ENCODE measurements around the gene SLC36A3.
A peak's percentile ranks its signal among the peaks of the same experiment; 100 is the strongest.
"Not testable (repeated sequence)": the region's sequence is repeated elsewhere in the genome, so short reads cannot be mapped to it uniquely, and the experiment has no call there.

Gene SLC36A3

GRCh38 chr5:151303666-151304065, at the start of gene SLC36A3:
Gene SLC36A3 (minus strand): TSS chr5:151303766. CDS start chr5:151303354, 412 bp downstream.
- DNase-seq (ENCODE audit: low read depth): no peak

GRCh38 chr5:151351671-151352070, 48.1 kb upstream of the SLC36A3 start:
- DNase-seq (ENCODE audit: low read depth): no peak

GRCh38 chr5:151348789-151349188, 45.2 kb upstream of the SLC36A3 start:
- no peak for DNase-seq (ENCODE audit: low read depth)

- DNase-seq (ENCODE audit: low read depth): no peak
These were observed 43.8 kb upstream of the SLC36A3 start, which contains the start of gene SLC36A2 for GRCh38 chr5:151347369-151347768. Gene SLC36A2 (minus strand): TSS chr5:151347559. CDS start chr5:151347460, 99 bp downstream.

- DNase-seq (ENCODE audit: low read depth): no peak
These were observed 42.4 kb upstream of the SLC36A3 start for GRCh38 chr5:151345808-151346478.

DNA sequence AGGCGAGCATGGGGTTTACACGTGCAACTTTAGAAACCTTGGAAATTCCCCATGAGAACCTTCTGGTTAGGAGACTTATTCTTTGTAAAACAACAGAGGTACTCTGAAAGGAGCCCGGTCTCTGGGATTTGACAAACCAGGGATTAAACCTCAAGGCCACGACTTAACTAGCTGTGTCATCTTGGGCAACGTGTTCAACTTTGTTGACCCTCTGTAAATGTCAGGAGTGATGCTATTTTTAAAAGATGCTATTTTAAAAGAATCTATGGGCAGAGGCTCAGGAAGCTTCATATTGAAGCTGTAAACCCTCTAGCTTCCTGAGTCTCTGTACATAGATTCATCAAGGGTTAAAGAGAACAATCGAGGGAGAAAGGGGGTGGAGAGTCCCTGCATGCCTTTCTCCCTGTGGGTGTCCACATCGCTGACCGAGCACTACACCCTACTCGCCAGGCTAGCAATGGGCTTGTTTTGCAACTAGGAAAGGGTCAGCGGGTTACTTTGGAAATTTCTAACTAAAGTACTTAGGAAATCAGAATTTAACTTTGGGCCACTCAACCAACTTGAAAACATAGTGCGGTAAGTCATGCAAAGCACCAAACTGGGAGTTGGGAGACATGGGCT, 41.7 kb upstream of the SLC36A3 start:
- DNase-seq (ENCODE audit: low read depth): no peak

- DNase-seq (ENCODE audit: low read depth): no peak
These were observed 40.5 kb upstream of the SLC36A3 start for GRCh38 chr5:151344088-151344487.

- DNase-seq (ENCODE audit: low read depth): no peak
These were observed 36.4 kb upstream of the SLC36A3 start for GRCh38 chr5:151340004-151340403.

- DNase-seq (ENCODE audit: low read depth): no peak
These were observed 35.2 kb upstream of the SLC36A3 start for GRCh38 chr5:151338734-151339133.

DNA sequence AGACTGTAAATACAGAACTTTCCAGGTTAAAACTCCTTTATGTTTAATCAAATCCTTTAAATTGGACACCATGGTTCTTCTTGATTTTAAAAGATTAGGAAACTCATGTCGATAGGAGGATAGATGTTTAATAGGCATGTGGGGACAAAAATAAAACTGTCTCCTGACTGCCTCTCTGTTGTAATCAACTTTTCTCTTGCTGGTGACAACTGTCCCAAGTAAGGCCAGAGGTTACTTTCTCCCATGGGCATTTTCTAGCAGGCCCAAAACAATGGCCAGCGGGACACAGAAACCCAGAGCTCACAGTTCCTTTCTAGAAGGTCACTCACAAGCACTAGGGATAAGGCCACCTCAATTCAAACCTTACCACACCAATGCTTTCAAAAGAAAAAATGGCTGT, 29.3 kb upstream of the SLC36A3 start:
- no peak for DNase-seq (ENCODE audit: low read depth)

GRCh38 chr5:151328734-151329133, 25.2 kb upstream of the SLC36A3 start:
- no peak for DNase-seq (ENCODE audit: low read depth)

DNA sequence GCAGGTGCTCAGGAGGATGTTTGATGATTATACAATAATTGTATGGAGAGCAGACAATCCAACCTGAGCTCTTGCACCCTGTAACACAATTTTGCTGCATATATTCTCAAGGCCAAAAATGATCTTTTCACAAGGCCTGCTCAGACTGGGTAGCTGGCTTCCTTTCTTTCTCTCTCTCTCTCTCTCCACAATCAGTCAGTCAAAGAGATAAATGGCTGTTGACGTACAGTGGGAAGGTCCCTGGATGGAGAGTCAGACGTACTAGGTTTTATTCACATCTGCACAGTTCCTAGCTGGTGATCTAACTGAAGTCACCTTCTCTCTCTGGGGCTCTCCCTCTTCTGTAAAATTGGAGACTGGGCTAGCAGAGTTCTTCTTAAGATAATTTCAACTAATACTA, 24.0 kb upstream of the SLC36A3 start:
- no peak for DNase-seq (ENCODE audit: low read depth)

DNA sequence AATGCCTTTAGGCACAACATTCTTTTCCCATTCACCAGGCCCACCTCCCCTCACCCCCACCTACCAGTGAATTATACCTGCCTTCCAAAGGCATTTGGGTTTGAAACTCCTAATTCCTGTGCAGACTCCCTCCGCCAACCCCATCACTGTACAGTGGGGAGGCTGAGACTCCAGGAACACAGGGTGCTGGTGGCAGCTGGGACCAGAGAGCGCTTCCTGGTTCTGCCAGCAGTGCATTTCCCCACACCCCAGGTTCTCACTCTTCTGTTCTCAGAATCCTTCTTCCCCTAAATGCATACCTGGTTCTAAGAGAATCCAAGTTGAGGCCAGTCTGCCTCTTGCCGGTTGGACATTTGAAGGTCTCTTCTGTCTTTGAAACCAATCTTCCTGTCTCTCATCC, 22.7 kb upstream of the SLC36A3 start:
- DNase-seq (ENCODE audit: low read depth): no peak

DNA sequence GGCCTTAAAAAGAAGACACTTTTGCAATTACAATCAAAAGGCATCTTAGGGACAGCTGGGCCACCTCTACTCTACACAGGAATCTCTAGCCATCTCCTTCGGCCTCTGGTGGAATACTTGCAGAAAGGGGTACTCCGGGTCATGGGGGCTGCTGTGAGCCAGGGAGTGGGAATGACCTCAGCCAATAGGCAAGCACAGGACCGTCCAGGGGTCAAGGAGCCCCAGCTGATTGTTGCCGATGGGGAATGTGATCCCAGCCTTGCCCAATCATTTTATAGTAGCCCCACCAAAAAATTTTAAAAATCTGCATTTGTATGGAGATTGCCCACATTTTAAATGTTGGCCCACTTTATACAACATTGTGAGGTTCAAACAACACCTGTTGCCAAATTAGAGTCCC, 16.9 kb upstream of the SLC36A3 start:
- DNase-seq (ENCODE audit: low read depth): no peak

DNA sequence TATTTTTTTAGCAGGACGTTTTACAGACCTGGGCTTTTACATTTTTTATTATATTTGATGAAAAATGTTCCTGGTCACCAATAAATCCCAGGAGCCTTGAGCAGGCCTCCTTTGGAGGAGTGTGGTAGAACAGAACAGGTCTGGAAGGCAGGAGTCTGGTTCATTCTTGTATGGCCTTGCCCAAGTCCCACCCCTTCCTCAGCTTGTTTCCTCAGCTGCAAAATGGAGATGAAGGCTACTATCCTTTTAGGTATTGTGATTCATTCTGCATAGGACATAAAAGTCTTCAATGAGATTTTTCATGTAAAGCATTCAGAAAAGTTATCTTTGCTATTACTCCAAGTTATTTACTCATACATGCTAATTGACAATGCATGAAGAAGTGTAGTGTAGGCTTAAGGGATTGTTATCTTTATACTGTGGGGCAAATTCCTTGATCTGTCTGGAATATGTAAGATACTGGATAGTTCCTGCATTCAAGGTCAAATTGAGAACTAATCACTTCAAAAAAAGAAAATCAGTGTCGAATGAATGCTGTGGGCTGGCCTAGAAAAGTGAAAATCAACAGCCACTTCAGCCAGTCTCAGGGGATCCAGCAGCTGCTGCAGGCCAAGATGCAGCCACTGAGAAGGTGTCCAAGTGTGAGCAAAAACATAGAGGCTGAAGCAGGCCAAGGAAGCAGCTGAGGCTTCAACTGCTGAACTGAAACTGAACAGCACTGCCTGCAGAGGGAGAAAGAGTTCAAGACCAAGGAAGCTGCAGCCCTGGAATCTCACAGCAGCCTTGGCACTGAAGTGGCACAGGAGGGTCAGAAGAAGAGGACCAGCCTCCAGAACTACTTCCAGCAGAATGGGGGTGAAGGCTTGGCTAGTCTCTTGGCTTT, 15.5 kb upstream of the SLC36A3 start:
- no peak for DNase-seq (ENCODE audit: low read depth)

DNA sequence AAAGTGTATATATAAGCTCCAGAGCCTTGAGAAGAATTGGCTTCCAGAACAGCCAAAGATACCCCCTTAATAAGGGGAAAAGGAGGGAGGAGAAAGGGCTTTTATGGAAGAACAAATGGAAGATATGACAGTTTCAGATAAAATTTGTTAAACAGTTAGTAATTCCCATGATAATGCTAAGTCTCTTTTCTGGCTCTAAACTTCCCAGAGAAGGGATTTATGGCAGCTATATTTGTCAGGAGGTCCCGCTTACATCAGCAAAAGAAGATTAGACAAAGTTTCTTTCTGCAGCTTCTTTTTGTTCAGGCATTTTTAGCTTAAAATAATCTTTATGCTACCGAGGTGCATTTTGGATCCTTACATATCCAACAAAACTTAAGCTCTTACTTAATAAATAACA, 14.3 kb upstream of the SLC36A3 start:
- DNase-seq (ENCODE audit: low read depth): no peak

DNA sequence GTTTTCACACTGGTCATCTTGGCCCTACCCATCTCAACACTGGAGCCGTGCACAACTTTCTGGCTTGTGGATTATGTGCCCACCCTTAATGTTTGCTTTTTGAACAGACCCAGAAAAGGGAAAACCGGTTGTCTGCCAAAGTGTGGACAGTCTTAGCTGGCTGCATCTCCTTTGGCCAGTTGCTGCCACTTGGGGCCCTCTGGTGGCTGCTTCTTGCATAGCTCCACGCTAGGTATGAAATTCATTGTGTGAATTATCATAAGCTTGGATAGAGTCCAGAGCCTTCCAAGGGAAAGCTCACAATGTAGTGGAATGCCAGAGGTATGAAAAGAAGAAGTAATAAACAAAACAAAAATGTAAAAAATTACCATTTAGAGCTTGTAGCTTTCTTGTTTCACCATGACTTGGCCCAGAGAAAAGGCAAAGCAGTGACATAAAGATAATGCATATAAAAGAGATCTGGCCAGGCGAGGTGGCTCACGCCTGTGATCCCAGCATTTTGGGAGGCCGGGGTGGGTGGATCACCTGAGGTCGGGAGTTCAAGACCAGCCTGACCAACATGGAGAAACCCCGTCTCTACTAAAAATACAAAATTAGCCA, 12.5 kb upstream of the SLC36A3 start:
- peak; percentile 7 for DNase-seq (ENCODE audit: low read depth)

GRCh38 chr5:151313357-151313756, 9.8 kb upstream of the SLC36A3 start:
- DNase-seq (ENCODE audit: low read depth): no peak

- no peak for DNase-seq (ENCODE audit: low read depth)
These were observed 9.3 kb upstream of the SLC36A3 start for GRCh38 chr5:151312756-151313324.

DNA sequence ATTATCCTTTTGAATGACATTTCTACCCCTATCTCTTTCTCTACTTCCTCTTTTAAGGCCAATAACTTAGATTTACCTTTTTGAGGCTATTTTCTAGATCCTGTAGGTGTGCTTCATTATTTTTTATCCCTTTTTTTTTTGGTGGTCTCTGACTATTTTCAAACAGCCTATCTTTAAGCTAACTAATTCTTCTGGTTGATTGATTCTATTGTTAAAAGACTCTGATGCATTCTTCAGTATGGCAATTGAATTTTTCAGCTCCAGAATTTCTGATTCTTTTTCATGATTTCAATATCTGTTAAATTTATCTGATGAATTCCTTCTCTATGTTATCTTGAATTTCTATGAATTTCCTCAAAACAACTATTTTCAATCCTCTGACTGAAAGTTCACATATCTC, 7.4 kb upstream of the SLC36A3 start:
- DNase-seq (ENCODE audit: low read depth): no peak

GRCh38 chr5:151309821-151310220, 6.3 kb upstream of the SLC36A3 start:
- not testable (repeated sequence) for DNase-seq (ENCODE audit: low read depth)

GRCh38 chr5:151309266-151309665, 5.7 kb upstream of the SLC36A3 start:
- DNase-seq (ENCODE audit: low read depth): not testable (repeated sequence)
